Activated T-cell treated with anti-CD3 and anti-CD28 coated beads for 24 hours (primary cell): ENCODE measurements around the gene SLC6A20.

Experiments
- DNase-seq: peaks from one replicate; pipeline ENCODE4 v3.0.0-alpha.2; 2020; ENCODE audit warnings: low read depth

Gene SLC6A20

GRCh38 chr3:45716790-45717336 lies 79.5 kb downstream of the SLC6A20 start:
- no peak for DNase-seq

GRCh38 chr3:45715945-45716344 lies 80.4 kb downstream of the SLC6A20 start:
- no peak for DNase-seq

GRCh38 chr3:45712434-45713110 lies 83.8 kb downstream of the SLC6A20 start:
- DNase-seq: no peak

- DNase-seq: no peak
Measured at GRCh38 chr3:45711931-45712330, 84.4 kb downstream of the SLC6A20 start.

- no peak for DNase-seq
Measured at GRCh38 chr3:45705839-45706808, 90.2 kb downstream of the SLC6A20 start.
